B cell (primary cell): ENCODE results near the gene FAM117B. TPM values are rescaled to one million over a fixed set of nuclear protein-coding genes. Genes with fewer than 3 reads are reported as not detected.

ENCODE experiments used
- ATAC-seq: fragments of 200-7000 bp; cut with Tn5 transposase; one replicate; pipeline ENCODE4 v1.10.0; 2021; ENCODE audit warnings: low read depth, mild to moderate bottlenecking, moderate number of reproducible peaks, moderate library complexity
- CTCF ChIA-PET: fragments of 350-600 bp; sonication (Branson Sonifier 250); formaldehyde crosslinking; loops from one replicate; lab custom pipeline; 2021; ENCODE audit warnings: antibody characterized with exemption, inconsistent platforms; lab: Charles Lee
- POLR2A ChIA-PET: fragments of 350-600 bp; sonication (Branson Sonifier 250); formaldehyde crosslinking; loops from one replicate; lab custom pipeline; 2021; ENCODE audit warnings: antibody characterized with exemption; lab: Charles Lee
- DNase-seq: peaks from one replicate; pipeline ENCODE4 v3.0.0; 2013
- H2AFZ ChIP-seq: 2 replicates; pipeline ENCODE4 v1.6.1; 2012; ENCODE audit warnings: mild to moderate bottlenecking, low read depth, low read length; ENCODE audit not compliant: insufficient read depth, poor library complexity, severe bottlenecking
- H3K27ac ChIP-seq, 2 donors: 1 replicate in 1 of 2; 2 replicates in 1 of 2; pipeline ENCODE4 v1.5.1; 2012 to 2013; ENCODE audit warnings: low read length in 2 of 2, mild to moderate bottlenecking in 2 of 2, moderate library complexity in 1 of 2
- H3K27me3 ChIP-seq, 4 experiments: fragments of 200-600 bp in 1 of 4; sonication (generic) in 1 of 4; replicated peaks in 1 of 4; 1 replicate in 2 of 4; 2 replicates in 2 of 4; pipeline versions ENCODE4 v1.6.1 to v1.7.0; 2013 to 2016; ENCODE audit warnings: low read length in 3 of 4, mild to moderate bottlenecking in 2 of 4, mixed read lengths in 1 of 4, moderate library complexity in 1 of 4; ENCODE audit not compliant: insufficient read depth in 4 of 4, control insufficient read depth in 3 of 4; ENCODE audit errors: control extremely low read depth in 1 of 4
- H3K36me3 ChIP-seq, 2 experiments: replicated peaks in 1 of 2; 1 replicate in 1 of 2; 2 replicates in 1 of 2; pipeline versions ENCODE4 v1.6.1 to v1.7.1; 2013; ENCODE audit warnings: low read length in 1 of 2; ENCODE audit not compliant: insufficient read depth in 2 of 2, control insufficient read depth in 1 of 2; ENCODE audit errors: control extremely low read depth in 1 of 2, extremely low read depth in 1 of 2
- H3K4me1 ChIP-seq, 2 donors: fragments of 200-600 bp in 1 of 2; sonication (generic) in 1 of 2; 1 replicate in 1 of 2; 2 replicates in 1 of 2; pipeline versions ENCODE4 v1.5.1 to v1.6.1; 2013 to 2017; ENCODE audit warnings: low read length in 2 of 2; ENCODE audit not compliant: control insufficient read depth in 2 of 2, insufficient read depth in 2 of 2
- H3K4me2 ChIP-seq: replicated peaks from 2 replicates; pipeline ENCODE3; 2012; ENCODE audit warnings: mild to moderate bottlenecking, low read depth, low read length; ENCODE audit not compliant: poor library complexity, severe bottlenecking
- H3K4me3 ChIP-seq, 5 experiments: fragments of 200-600 bp in 1 of 5; sonication (generic) in 1 of 5; 1 replicate in 3 of 5; 2 replicates in 2 of 5; pipeline versions ENCODE4 v1.5.1 to v1.7.0; 2011 to 2016; ENCODE audit warnings: low read length in 4 of 5, mild to moderate bottlenecking in 4 of 5, low read depth in 2 of 5, control low read depth in 1 of 5, moderate library complexity in 1 of 5; ENCODE audit not compliant: insufficient read depth in 1 of 5; ENCODE audit errors: control extremely low read depth in 1 of 5, extremely low read depth in 1 of 5
- H3K79me2 ChIP-seq: fragments of 200-600 bp; sonication (generic); one replicate; pipeline ENCODE4 v1.6.0; 2016; ENCODE audit warnings: low read length; ENCODE audit not compliant: control insufficient read depth, insufficient read depth
- H3K9ac ChIP-seq: fragments of 200-600 bp; sonication (generic); 2 replicates; pipeline ENCODE4 v1.6.1; 2017; ENCODE audit warnings: mild to moderate bottlenecking, low read length, moderate library complexity
- H3K9me3 ChIP-seq, 3 donors: one replicate each; pipeline versions ENCODE4 v1.6.1 to v1.7.1; 2013; ENCODE audit warnings: low read length in 2 of 3; ENCODE audit not compliant: control insufficient read depth in 2 of 3, insufficient read depth in 1 of 3; ENCODE audit errors: control extremely low read depth in 1 of 3
- H4K20me1 ChIP-seq: 2 replicates; pipeline ENCODE4 v1.6.0; 2012; ENCODE audit warnings: mild to moderate bottlenecking, low read length; ENCODE audit not compliant: insufficient read depth, control insufficient read depth, poor library complexity, severe bottlenecking
- H3K27ac Mint-ChIP-seq: one replicate; pipeline ENCODE4 v1.8.0; 2021; ENCODE audit warnings: mixed read lengths
- H3K27me3 Mint-ChIP-seq: one replicate; pipeline ENCODE4 v1.8.0; 2021; ENCODE audit warnings: mixed read lengths
- H3K4me1 Mint-ChIP-seq: one replicate; pipeline ENCODE4 v1.8.0; 2021; ENCODE audit warnings: mixed read lengths
- H3K4me3 Mint-ChIP-seq: one replicate; pipeline ENCODE4 v1.8.0; 2021; ENCODE audit warnings: mixed read lengths
- H3K9me3 Mint-ChIP-seq: one replicate; pipeline ENCODE4 v1.8.0; 2022; ENCODE audit warnings: mixed read lengths; ENCODE audit not compliant: insufficient read depth
- CTCF ChIP-seq: fragments of 200-600 bp; IDR thresholded peaks from one replicate; pipeline ENCODE4 v1.8.0; 2022; ENCODE audit warnings: antibody characterized with exemption, mild to moderate bottlenecking
- EZH2 ChIP-seq: IDR thresholded peaks from 2 replicates; pipeline ENCODE4 v1.6.1; 2012; ENCODE audit warnings: borderline replicate concordance, low read depth, mild to moderate bottlenecking, moderate library complexity, low read length; ENCODE audit not compliant: insufficient read depth, poor library complexity, severe bottlenecking
- WGBS: methylation state at CpG from one replicate; pipeline ENCODE4 v1.1.5; 2013; ENCODE audit warnings: missing lambda C conversion rate; ENCODE audit not compliant: insufficient coverage; 5-methylcytosine and 5-hydroxymethylcytosine counted together
- intact Hi-C: fragments of 100-400 bp; cut with micrococcal nuclease; formaldehyde crosslinking; loops from one replicate; pipeline ENCODE4 v1.10.0; 2022
- polyA plus RNA-seq: library from polyadenylated mRNA; depleted of rRNA; stranded (reverse); fragments of >200 nt; gene quantifications from 2 replicates; pipeline ENCODE4 v1.2.3, GENCODE V29; 2012
- total RNA-seq, 2 donors: library from RNA; stranded (reverse); fragments of 120-200 nt in 1 of 2; gene quantifications; 1 replicate in 1 of 2; 2 replicates in 1 of 2; pipeline versions ENCODE4 v1.2.3 to v1.2.4, GENCODE V29; 2013 to 2022

Gene FAM117B
- total and polyA plus RNA-seq, 2 donors (not counting 1 experiment from before 2014, with no cell fraction given): 11.5 to 50.1 TPM

GRCh38 chr2:202636213-202636513 is 1.4 kb downstream of the FAM117B start:
- TF ChIP-seq EZH2 (no peak), CTCF (no peak)
- H3K27me3 Mint-ChIP-seq: no peaks in the 10 kb centered on the region

GRCh38 chr2:202638721-202639120 is 4.0 kb downstream of the FAM117B start:
- Mint-ChIP-seq H3K27ac (peak overlapping the region; percentile 76), H3K27me3 (no peaks in the 10 kb centered on the region), H3K4me1 (peaks cover 55% of the 10 kb centered on the region), H3K4me3 (peak overlapping the region; percentile 47), H3K9me3 (no peaks in the 10 kb centered on the region)
- Histone ChIP-seq H3K27ac (peak overlapping the region; percentile 35 to 72), H2AFZ (no peak overlapping the region), H4K20me1 (no peaks in the 10 kb centered on the region), H3K4me2 (peak overlapping the region; percentile 87), H3K27me3 (no peaks in the 10 kb centered on the region), H3K79me2 (peaks cover 72% of the 10 kb centered on the region), H3K9ac (peak overlapping the region; percentile 34), H3K9me3 (peaks cover 0 to 1% (median 0%) of the 10 kb centered on the region in 3 donors), H3K4me1 (peaks cover 71 to 72% of the 10 kb centered on the region in 2 donors), H3K36me3 (peaks cover 0 to 4% of the 10 kb centered on the region in 2 experiments), H3K4me3 (peak overlapping the region in 1 of 5 experiments; percentile 30)
- CTCF ChIA-PET: interaction anchor here (0.7 kb wide), 1 partner anchor 23 kb away, joined by 3 read pairs; no protein-coding TSS in a partner anchor
- WGBS: 80% methylated on average over 2 of the region's 6 CpGs
- DNase-seq (no peak), ATAC-seq (no peak)
- POLR2A ChIA-PET: interaction anchor here (1.3 kb wide), 1 partner anchor 25 kb away, joined by 3 read pairs; no protein-coding TSS in a partner anchor
- intact Hi-C loops: no loop called here
- TF ChIP-seq EZH2 (no peak), CTCF (no peak)

More at GRCh38 chr2:202636213-202636513, 1.4 kb downstream of the FAM117B start:
- peaks cover 50 to 54% of the 10 kb centered on the region in 2 donors for H3K4me1 ChIP-seq
- peaks cover 0 to 1% (median 0%) of the 10 kb centered on the region in 3 donors for H3K9me3 ChIP-seq
- peak overlapping the region; percentile 96 for H3K9ac ChIP-seq
- peak overlapping the region; percentile 88 for H3K4me3 Mint-ChIP-seq
- no peaks in the 10 kb centered on the region for H3K9me3 Mint-ChIP-seq
- peaks cover 55% of the 10 kb centered on the region for H3K4me1 Mint-ChIP-seq
- H3K27ac Mint-ChIP-seq: peak overlapping the region; percentile 91
- intact Hi-C loops: loop anchor here (1.0 kb wide), 1 partner anchor 8 kb away; no protein-coding TSS in a partner anchor
- ATAC-seq (peak; percentile 2), DNase-seq (no peak)
- peaks cover 0 to 4% of the 10 kb centered on the region in 2 experiments for H3K36me3 ChIP-seq
- ChIA-PET CTCF (interaction anchor here (1.2 to 5.2 kb wide), 9 partner anchors 15 to 98 kb away, joined by 3 to 57 read pairs (median 10); no protein-coding TSS in a partner anchor), POLR2A (interaction anchor here (0.8 to 3.1 kb wide), 14 partner anchors 8 to 378 kb away, joined by 3 to 35 read pairs (median 4); partner anchors contain the start of gene NBEAL1)
- H3K27ac ChIP-seq: peak overlapping the region; percentile 60 to 85
- H3K4me2 ChIP-seq: peak overlapping the region; percentile 87
- no peaks in the 10 kb centered on the region for H4K20me1 ChIP-seq
- H3K27me3 ChIP-seq: no peaks in the 10 kb centered on the region
- peak overlapping the region; percentile 66 for H2AFZ ChIP-seq
- 0% methylated on average over 2 of the region's 2 CpGs for WGBS
- H3K4me3 ChIP-seq: peak overlapping the region; percentile 40 to 98 (median 78)
- H3K79me2 ChIP-seq: peaks cover 71% of the 10 kb centered on the region
